Right renal cortex interstitium (tissue), 3 donors: ENCODE results near the gene C12orf76. TPM values are rescaled to one million over a fixed set of nuclear protein-coding genes. Genes with fewer than 3 reads are reported as not detected.
A peak's percentile ranks its signal among the peaks of the same experiment; 100 is the strongest.

ENCODE experiments used
- DNase-seq, 3 donors: peaks; one replicate each; pipeline ENCODE4 v3.0.0-alpha.2; 2013; ENCODE audit warnings: low read depth in 3 of 3, low spot score in 2 of 3
- polyA plus RNA-seq, 3 donors: library from polyadenylated mRNA; unstranded; fragments of 120-200 nt; gene quantifications; one replicate each; pipeline ENCODE4 v1.2.1, GENCODE V29; 2013; ENCODE audit not compliant: insufficient read length in 3 of 3

Gene C12orf76
- polyA plus RNA-seq, 3 donors, result 29.1 to 31.6 (median 30.6) TPM

DNA sequence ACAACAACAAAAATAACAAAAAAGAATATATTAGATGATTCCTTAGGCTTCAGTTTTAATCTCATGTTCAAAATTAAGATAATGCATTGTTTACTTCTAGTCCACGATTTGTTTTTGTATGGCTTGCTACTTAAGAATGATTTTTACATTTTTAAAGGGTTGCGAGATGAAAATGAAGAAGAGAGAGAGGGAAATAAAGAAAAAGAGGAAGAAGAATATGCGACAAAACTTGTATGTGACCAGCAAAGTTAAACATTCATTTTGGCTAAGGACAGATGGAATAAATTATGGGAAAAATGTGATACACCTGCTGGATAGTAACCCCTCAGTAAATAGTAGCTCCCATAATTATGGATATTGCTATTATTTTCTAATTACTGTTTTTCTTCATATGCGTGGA is 50.9 kb downstream of the C12orf76 start:
- no peak for DNase-seq

DNA sequence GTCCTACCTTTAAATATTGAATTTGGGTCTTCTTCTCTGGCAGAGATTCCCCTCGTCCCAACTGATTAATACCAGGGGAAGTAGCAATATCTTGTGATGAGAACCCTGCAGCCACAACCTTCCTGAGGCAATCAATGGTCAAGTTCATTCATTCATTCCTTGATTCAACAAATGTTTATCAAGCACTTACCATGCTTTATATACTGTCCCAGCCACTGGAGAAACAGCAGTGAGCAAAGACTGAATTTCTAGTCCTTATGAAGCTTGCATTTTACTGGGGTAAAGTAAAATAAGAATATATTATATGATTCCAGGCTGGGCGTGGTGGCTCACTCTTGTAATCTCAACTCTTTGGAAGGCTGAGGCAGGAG is 51.9 kb downstream of the C12orf76 start:
- no peak for DNase-seq

DNA sequence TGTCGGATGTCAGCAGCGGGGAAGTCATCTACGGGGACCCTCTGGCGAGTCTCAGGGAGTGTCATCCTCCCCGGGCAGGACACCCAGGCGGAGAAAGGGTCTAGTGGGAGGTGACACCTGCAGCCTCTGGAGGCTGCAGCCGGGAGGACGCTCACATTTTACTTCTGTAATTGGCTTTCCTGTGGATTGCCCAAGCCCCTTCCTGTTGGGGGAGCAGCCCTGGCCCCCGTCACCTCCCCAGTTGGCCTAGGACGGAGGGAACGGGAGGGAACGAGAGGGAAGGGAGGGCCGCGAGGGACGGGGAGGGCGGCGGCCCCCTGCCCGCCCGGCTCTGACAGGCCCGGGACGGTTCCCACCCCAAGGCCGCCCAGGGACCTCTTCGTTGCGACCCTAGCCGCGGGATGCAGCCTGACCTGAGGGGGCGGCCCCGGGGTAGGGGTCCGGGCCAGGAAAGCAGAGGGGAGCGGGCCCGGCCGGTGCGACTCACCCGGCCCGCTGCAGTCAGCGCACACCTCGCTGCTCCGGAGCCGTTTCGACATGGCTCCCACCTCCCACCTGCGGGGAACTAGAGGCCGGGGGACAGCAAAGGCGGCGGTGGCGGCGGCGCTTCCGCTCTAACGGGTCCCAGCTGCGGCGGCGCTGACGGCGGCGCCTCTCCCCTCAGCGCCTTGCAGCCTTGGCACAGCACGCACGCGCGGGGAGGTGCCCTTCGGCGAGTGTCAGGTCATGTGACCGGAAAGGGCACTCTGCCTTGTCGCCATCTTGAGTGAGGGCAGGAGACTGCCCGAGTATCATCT is 52.4 kb downstream of the C12orf76 start, which contains the start of gene GIT2:
GIT2 (minus strand) TSS at position 683 of the 797 bp plus-strand sequence; CDS start at position 539, 144 bp downstream.
- DNase-seq, result peak; percentile 65 to 86 (median 78)

DNA sequence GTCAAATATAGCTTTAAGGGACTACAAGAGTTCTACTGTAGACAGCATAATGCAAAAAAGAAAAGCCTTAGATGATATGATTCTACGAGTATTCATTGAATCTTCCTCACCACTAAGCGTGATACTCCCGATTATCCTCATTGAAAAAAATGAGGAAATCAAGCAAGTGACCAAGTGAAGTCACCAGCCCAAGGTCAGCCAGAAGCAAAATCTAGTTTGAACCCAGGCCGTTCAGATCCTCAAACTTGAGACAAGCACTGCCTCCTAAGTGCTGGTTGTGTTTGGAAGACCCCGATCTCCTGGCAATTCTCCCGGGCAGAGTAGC is 53.0 kb downstream of the C12orf76 start:
- DNase-seq, result no peak

DNA sequence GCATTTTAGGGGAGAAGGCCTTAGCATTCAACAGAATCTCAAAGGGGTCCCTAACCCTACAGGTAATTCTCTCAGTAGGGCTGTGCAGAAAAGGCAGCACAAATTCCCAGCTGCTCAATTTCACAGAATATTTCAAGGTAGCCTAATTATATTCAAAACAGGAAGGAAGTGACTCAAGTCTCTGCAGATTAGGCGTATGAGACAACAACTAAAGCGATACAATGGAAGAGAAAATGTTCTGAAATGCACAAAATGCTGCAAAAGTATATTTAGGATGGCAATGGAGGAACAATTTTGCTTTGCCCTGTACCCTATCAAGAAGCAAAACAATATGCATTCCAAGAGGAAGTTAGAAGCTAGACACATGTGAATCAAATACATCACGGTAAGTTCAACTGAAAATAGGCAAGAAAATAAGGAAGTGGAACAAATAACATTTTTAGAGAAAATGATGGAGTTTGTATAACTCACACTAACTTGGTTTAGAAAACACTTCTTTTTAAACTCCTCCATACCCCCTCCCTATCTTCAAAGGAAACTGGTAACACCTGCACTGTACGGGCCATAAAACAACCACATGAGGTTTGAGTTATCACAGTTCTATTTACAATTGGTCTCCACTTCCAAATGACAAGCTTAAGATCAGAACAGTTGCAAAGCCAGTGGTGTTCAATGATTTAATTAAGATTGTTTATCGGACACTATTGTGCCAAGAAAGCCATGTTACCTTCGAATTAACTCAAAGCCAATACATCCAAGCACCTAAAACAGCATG is 53.7 kb downstream of the C12orf76 start:
- DNase-seq, result no peak

DNA sequence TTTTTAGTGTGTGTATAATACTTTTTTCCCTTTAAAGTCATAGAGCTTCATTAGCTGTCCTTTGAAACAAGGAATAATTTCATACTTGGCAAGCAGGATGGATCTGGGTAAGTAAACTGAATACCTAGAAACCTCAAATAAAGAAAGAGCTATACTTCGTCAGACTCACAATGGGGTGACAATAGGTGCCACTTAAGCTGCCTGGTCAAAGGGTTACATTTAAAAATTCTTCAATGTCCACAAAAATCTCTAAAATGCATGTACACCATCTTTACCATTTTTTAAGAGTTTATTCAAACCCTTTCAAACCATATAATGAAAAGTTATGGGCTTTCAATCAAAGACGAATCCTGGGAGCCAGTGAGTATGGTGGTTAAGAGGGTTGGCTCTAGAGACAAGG is 55.2 kb downstream of the C12orf76 start:
- DNase-seq, result no peak

DNA sequence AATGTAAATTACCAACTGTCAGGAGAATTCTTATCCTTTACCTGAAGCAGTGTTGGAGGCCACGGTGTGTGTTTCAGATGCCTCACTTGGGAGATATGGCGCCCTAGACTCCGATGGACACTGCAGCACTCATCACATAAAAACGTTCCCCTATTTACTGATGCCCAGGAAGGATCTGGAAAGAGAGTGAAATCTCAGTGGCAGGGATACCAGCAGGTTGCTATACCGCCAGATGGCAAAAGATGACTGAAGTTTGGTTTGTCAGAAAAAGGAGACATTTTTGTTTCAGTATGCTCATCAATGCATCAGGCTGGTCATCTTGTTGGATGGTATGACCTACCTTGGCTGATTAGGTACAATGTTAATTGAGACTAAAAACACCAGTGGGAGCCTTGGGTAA is 56.7 kb downstream of the C12orf76 start:
- DNase-seq, result no peak

Other genes starting within 250 kb of the C12orf76 start
- 10 to 100 TPM; 11.2 to 14.3 (median 12.8) TPM for gene TRPV4, start 215.1 kb downstream of the C12orf76 start, polyA plus RNA-seq
- 10 to 100 TPM; 30.9 to 43.5 (median 37.0) TPM for gene GLTP, start 168.0 kb downstream of the C12orf76 start, polyA plus RNA-seq
- 10 to 100 TPM; 21.7 to 22.1 (median 22.0) TPM for gene TCHP, start 148.2 kb downstream of the C12orf76 start, polyA plus RNA-seq
- gene GIT2, start 52.2 kb downstream of the C12orf76 start, polyA plus RNA-seq, result 10 to 100 TPM; 29.8 to 32.2 (median 30.7) TPM
- gene ANKRD13A, start 49.1 kb downstream of the C12orf76 start, polyA plus RNA-seq, result 10 to 100 TPM; 36.9 to 41.6 (median 38.1) TPM
- 10 to 100 TPM; 48.9 to 63.1 (median 57.1) TPM for gene IFT81, start 75.8 kb upstream of the C12orf76 start, polyA plus RNA-seq
- 100 to 1,000 TPM; 149 to 164 (median 159) TPM for gene ATP2A2, start 232.7 kb upstream of the C12orf76 start, polyA plus RNA-seq